AG09309 (cell line): ENCODE results near the gene RGS2.

Source experiments
- DNase-seq: peaks from one replicate; pipeline ENCODE4 v3.0.0-alpha.2; 2010; ENCODE audit warnings: low read depth
- H3K4me3 ChIP-seq: 2 replicates; pipeline ENCODE4 v1.5.1; 2011; ENCODE audit warnings: mild to moderate bottlenecking, low read depth, low read length, moderate library complexity; ENCODE audit not compliant: control insufficient read depth
- CTCF ChIP-seq: IDR thresholded peaks from 2 replicates; pipeline ENCODE4 v1.5.1; 2011; ENCODE audit warnings: mild to moderate bottlenecking, low read depth, low read length, inconsistent platforms; ENCODE audit not compliant: insufficient read depth, control insufficient read depth; ENCODE audit errors: missing control alignments

RGS2 gene

GRCh38 chr1:192824511-192824910 lies 15.7 kb downstream of the RGS2 start:
- DNase-seq: no peak
- no peak for TF ChIP-seq CTCF
- no peak overlapping the region for H3K4me3 ChIP-seq

GRCh38 chr1:192826791-192827546 lies 18.1 kb downstream of the RGS2 start:
- TF ChIP-seq CTCF: no peak
- H3K4me3 ChIP-seq: no peak overlapping the region
- DNase-seq: no peak

GRCh38 chr1:192830595-192831246 lies 21.9 kb downstream of the RGS2 start:
- H3K4me3 ChIP-seq: no peak overlapping the region
- TF ChIP-seq CTCF: no peak

GRCh38 chr1:192831706-192832355 lies 23.0 kb downstream of the RGS2 start:
- H3K4me3 ChIP-seq: no peak overlapping the region; the same call in 1 of the 2 replicates
- peak; percentile 63 for DNase-seq
- no peak for TF ChIP-seq CTCF

More at GRCh38 chr1:192830595-192831246, 21.9 kb downstream of the RGS2 start:
- no peak for DNase-seq

- no peak overlapping the region for H3K4me3 ChIP-seq
- no peak for DNase-seq
Observed at GRCh38 chr1:192832492-192832891, 23.7 kb downstream of the RGS2 start.

More at GRCh38 chr1:192832492-192832891, 23.7 kb downstream of the RGS2 start:
- no peak for TF ChIP-seq CTCF
